Neural cell (in vitro differentiated cells): ENCODE results near the gene FBXL17. TPM values are rescaled to one million over a fixed set of nuclear protein-coding genes. Genes with fewer than 3 reads are reported as not detected.

Experiments used
- H2AFZ ChIP-seq: fragments of 200-600, 300-800 bp; sonication (generic), shearing (Covaris generic); 2 replicates; pipeline ENCODE4 v1.6.0; 2014; ENCODE audit warnings: low read depth, mild to moderate bottlenecking, antibody characterized with exemption, low read length, moderate library complexity
- H3F3A ChIP-seq: fragments of 200-600 bp; shearing (Covaris generic); 2 replicates; pipeline ENCODE4 v1.6.1; 2016; ENCODE audit warnings: mild to moderate bottlenecking, moderate library complexity, mixed read lengths, antibody characterized with exemption, low read length; ENCODE audit not compliant: insufficient read depth, poor library complexity, severe bottlenecking
- H3K27ac ChIP-seq: fragments of 200-600, 300-800 bp; sonication (generic), shearing (Covaris generic); 2 replicates; pipeline ENCODE4 v1.5.1; 2014; ENCODE audit warnings: mild to moderate bottlenecking, low read length, moderate library complexity
- H3K27me3 ChIP-seq: fragments of 300-800, 200-600 bp; sonication (generic), shearing (Covaris generic); 2 replicates; pipeline ENCODE4 v1.6.0; 2014; ENCODE audit warnings: mild to moderate bottlenecking, low read depth, low read length, moderate library complexity; ENCODE audit not compliant: insufficient read depth
- H3K36me3 ChIP-seq: fragments of 300-800, 200-600 bp; sonication (generic), shearing (Covaris generic); 2 replicates; pipeline ENCODE4 v1.5.1; 2014; ENCODE audit warnings: mild to moderate bottlenecking, antibody characterized with exemption, low read length, moderate library complexity; ENCODE audit not compliant: insufficient read depth
- H3K4me2 ChIP-seq: fragments of 300-800, 200-600 bp; sonication (generic), shearing (Covaris generic); 2 replicates; pipeline ENCODE4 v1.6.0; 2014; ENCODE audit warnings: mild to moderate bottlenecking, low read length
- H3K4me3 ChIP-seq: fragments of 300-800, 200-600 bp; sonication (generic), shearing (Covaris generic); 2 replicates; pipeline ENCODE4 v1.5.1; 2014; ENCODE audit warnings: mild to moderate bottlenecking, low read length, moderate library complexity
- H3K79me2 ChIP-seq: fragments of 200-600 bp; shearing (Covaris generic); replicated peaks from 2 replicates; pipeline ENCODE4 v1.6.0; 2014; ENCODE audit warnings: mild to moderate bottlenecking, low read length, moderate library complexity; ENCODE audit not compliant: insufficient read depth
- H3K9ac ChIP-seq: fragments of 300-800, 200-600 bp; sonication (generic), shearing (Covaris generic); 2 replicates; pipeline ENCODE4 v1.6.1; 2016; ENCODE audit warnings: mild to moderate bottlenecking, low read length, mixed read lengths
- H3K9me2 ChIP-seq: fragments of 200-600 bp; shearing (Covaris generic); 2 replicates; pipeline ENCODE4 v1.6.1; 2016; ENCODE audit warnings: mild to moderate bottlenecking, low read length, mixed read lengths; ENCODE audit not compliant: insufficient read depth
- H3K9me3 ChIP-seq: fragments of 200-600, 300-800 bp; sonication (generic), shearing (Covaris generic); 2 replicates; pipeline ENCODE4 v1.6.1; 2016; ENCODE audit warnings: mild to moderate bottlenecking, mixed run types, low read length, moderate library complexity, mixed read lengths
- H4K20me1 ChIP-seq: fragments of 200-600 bp; shearing (Covaris generic); 2 replicates; pipeline ENCODE4 v1.6.1; 2016; ENCODE audit warnings: mild to moderate bottlenecking, mixed run types; ENCODE audit not compliant: insufficient read depth
- EP300 ChIP-seq: fragments of 450-650 bp; conservative IDR thresholded peaks from 2 replicates; pipeline ENCODE4 v1.6.1; 2014; ENCODE audit warnings: antibody characterized with exemption, mild to moderate bottlenecking, moderate library complexity; ENCODE audit not compliant: poor library complexity, severe bottlenecking
- EZH2 ChIP-seq: fragments of 200-600, 300-800 bp; shearing (Covaris generic), sonication (generic); IDR thresholded peaks from 2 replicates; pipeline ENCODE4 v1.6.1; 2014; ENCODE audit warnings: antibody characterized with exemption, low read length, borderline replicate concordance, mild to moderate bottlenecking; ENCODE audit not compliant: insufficient read depth, poor library complexity, severe bottlenecking
- MXI1 ChIP-seq: fragments of 450-650 bp; conservative IDR thresholded peaks from 2 replicates; pipeline ENCODE4 v1.6.1; 2014; ENCODE audit warnings: antibody characterized with exemption, mild to moderate bottlenecking; ENCODE audit not compliant: poor library complexity, severe bottlenecking
- POLR2AphosphoS5 ChIP-seq: IDR thresholded peaks from 2 replicates; pipeline ENCODE4 v1.6.1; 2012
- RAD21 ChIP-seq: fragments of 450-650 bp; conservative IDR thresholded peaks from 2 replicates; pipeline ENCODE4 v1.6.1; 2014; ENCODE audit warnings: antibody characterized with exemption, mild to moderate bottlenecking, moderate library complexity
- SMC3 ChIP-seq: fragments of 450-650 bp; conservative IDR thresholded peaks from 2 replicates; pipeline ENCODE4 v1.6.1; 2014; ENCODE audit warnings: antibody characterized with exemption, mild to moderate bottlenecking, moderate library complexity; ENCODE audit not compliant: poor library complexity
- TAF1 ChIP-seq: IDR thresholded peaks from 2 replicates; pipeline ENCODE4 v1.6.1; 2012; ENCODE audit warnings: low read depth
- polyA plus RNA-seq: library from polyadenylated mRNA; depleted of rRNA; stranded (reverse); fragments of >200 nt; gene quantifications from 2 replicates; pipeline ENCODE4 v1.2.3, GENCODE V29; 2014
- TF ChIP-seq, protein P1 (sequence below): fragments of 450-650 bp; IDR thresholded peaks from 2 replicates; pipeline ENCODE4 v1.5.1; 2014; ENCODE audit warnings: antibody characterized with exemption, mild to moderate bottlenecking, moderate library complexity; ENCODE audit not compliant: poor library complexity, severe bottlenecking
- TF ChIP-seq, protein P2 (sequence below): IDR thresholded peaks from 2 replicates; pipeline ENCODE4 v1.6.1; 2012; ENCODE audit warnings: borderline replicate concordance

Gene FBXL17
- polyA plus RNA-seq, 1 donor from 2014 or later, result 19.6 TPM

DNA sequence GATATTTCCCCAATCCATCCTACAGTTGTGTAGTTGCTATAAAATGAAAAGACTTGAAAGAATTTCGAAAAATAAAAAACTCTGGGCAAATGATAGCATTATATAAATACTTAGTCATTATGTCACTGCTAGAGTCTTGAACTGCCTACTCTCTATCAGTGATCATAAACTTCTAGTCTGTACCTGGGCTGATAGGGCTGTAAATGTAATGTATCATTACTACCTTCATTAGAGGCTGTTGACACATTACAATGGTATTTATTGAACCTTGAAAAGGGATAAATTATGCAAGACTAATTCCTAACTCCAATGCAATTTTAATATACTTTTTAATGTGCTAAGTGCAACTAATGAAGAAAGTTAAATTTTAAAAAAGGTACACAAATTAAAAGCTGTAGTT lies 497.0 kb downstream of the FBXL17 start:
- H2AFZ ChIP-seq, result no peak overlapping the region
- H3K27ac ChIP-seq, result no peak overlapping the region
- H3K9me3 ChIP-seq, result no peaks in the 10 kb centered on the region
- no peaks in the 10 kb centered on the region for H3K27me3 ChIP-seq
- no peaks in the 10 kb centered on the region for H3K9me2 ChIP-seq
- H3F3A ChIP-seq, result no peaks in the 10 kb centered on the region
- no peak overlapping the region for H3K9ac ChIP-seq
- no peak overlapping the region for H3K4me3 ChIP-seq
- TF ChIP-seq SMC3 (no peak), POLR2AphosphoS5 (no peak), MXI1 (no peak), EP300 (no peak), TAF1 (no peak), RAD21 (no peak), EZH2 (no peak)
- TF ChIP-seq, protein P1, sequence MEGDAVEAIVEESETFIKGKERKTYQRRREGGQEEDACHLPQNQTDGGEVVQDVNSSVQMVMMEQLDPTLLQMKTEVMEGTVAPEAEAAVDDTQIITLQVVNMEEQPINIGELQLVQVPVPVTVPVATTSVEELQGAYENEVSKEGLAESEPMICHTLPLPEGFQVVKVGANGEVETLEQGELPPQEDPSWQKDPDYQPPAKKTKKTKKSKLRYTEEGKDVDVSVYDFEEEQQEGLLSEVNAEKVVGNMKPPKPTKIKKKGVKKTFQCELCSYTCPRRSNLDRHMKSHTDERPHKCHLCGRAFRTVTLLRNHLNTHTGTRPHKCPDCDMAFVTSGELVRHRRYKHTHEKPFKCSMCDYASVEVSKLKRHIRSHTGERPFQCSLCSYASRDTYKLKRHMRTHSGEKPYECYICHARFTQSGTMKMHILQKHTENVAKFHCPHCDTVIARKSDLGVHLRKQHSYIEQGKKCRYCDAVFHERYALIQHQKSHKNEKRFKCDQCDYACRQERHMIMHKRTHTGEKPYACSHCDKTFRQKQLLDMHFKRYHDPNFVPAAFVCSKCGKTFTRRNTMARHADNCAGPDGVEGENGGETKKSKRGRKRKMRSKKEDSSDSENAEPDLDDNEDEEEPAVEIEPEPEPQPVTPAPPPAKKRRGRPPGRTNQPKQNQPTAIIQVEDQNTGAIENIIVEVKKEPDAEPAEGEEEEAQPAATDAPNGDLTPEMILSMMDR, result no peak
- TF ChIP-seq, protein P2, sequence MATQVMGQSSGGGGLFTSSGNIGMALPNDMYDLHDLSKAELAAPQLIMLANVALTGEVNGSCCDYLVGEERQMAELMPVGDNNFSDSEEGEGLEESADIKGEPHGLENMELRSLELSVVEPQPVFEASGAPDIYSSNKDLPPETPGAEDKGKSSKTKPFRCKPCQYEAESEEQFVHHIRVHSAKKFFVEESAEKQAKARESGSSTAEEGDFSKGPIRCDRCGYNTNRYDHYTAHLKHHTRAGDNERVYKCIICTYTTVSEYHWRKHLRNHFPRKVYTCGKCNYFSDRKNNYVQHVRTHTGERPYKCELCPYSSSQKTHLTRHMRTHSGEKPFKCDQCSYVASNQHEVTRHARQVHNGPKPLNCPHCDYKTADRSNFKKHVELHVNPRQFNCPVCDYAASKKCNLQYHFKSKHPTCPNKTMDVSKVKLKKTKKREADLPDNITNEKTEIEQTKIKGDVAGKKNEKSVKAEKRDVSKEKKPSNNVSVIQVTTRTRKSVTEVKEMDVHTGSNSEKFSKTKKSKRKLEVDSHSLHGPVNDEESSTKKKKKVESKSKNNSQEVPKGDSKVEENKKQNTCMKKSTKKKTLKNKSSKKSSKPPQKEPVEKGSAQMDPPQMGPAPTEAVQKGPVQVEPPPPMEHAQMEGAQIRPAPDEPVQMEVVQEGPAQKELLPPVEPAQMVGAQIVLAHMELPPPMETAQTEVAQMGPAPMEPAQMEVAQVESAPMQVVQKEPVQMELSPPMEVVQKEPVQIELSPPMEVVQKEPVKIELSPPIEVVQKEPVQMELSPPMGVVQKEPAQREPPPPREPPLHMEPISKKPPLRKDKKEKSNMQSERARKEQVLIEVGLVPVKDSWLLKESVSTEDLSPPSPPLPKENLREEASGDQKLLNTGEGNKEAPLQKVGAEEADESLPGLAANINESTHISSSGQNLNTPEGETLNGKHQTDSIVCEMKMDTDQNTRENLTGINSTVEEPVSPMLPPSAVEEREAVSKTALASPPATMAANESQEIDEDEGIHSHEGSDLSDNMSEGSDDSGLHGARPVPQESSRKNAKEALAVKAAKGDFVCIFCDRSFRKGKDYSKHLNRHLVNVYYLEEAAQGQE, result no peak
- H3K4me2 ChIP-seq, result no peak overlapping the region
- H3K36me3 ChIP-seq, result no peaks in the 10 kb centered on the region
- no peaks in the 10 kb centered on the region for H4K20me1 ChIP-seq
- H3K79me2 ChIP-seq, result no peaks in the 10 kb centered on the region

DNA sequence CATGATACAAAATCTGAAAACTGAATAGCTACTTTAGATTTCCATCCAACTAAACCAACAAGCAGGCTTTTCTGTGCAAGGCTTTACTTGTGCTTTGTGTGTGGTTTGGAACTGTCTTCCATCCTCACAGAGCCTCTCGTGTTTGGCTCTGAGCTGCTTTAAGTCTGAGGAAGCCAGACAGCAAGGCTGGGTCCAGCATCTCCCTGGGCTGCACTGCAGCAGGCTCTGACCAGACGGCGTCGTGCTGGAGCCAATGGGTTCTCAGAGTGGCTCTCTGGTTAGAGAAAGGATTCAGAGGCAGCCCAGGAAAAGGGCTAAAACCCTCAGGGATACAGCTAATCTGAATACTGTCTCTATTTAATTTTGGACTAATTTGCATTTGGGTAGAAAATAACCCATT lies 503.2 kb downstream of the FBXL17 start:
- no peak overlapping the region for H3K4me3 ChIP-seq

More for the DNA sequence above, 503.2 kb downstream of the FBXL17 start:
- Histone ChIP-seq H3K9me3 (no peaks in the 10 kb centered on the region), H3K36me3 (no peaks in the 10 kb centered on the region), H4K20me1 (no peaks in the 10 kb centered on the region), H3K27me3 (no peaks in the 10 kb centered on the region), H3K9me2 (no peaks in the 10 kb centered on the region), H3K79me2 (no peaks in the 10 kb centered on the region), H2AFZ (no peak overlapping the region), H3K9ac (no peak overlapping the region), H3F3A (no peaks in the 10 kb centered on the region), H3K27ac (no peak overlapping the region), H3K4me2 (no peak overlapping the region)
- TF ChIP-seq SMC3, result no peak
- TF ChIP-seq, protein P2, result no peak
- TF ChIP-seq, protein P1, result no peak
- no peak for TF ChIP-seq MXI1
- no peak for TF ChIP-seq RAD21
- TF ChIP-seq EP300, result no peak
- TF ChIP-seq TAF1, result no peak
- TF ChIP-seq EZH2, result no peak
- no peak for TF ChIP-seq POLR2AphosphoS5
